Stimulated activated CD8-positive, alpha-beta memory T cell treated with anti-CD3 and anti-CD28 coated beads, Interleukin-7, amount 100 ng/mL, for 48 hours (primary cell): Measurements from ENCODE around the gene LRTM1.

Experiments
- DNase-seq, 2 donors: peaks; one replicate each; pipeline ENCODE4 v3.0.0-alpha.2; 2020; ENCODE audit warnings: low read depth in 1 of 2; ENCODE audit errors: extremely low read depth in 1 of 2

LRTM1 gene

GRCh38 chr3:54928046-54928770, at the start of gene LRTM1:
Gene LRTM1, minus strand, starts transcription at chr3:54928059. Its CDS starts 148 bp downstream, at chr3:54927911.
- DNase-seq: no peak

- DNase-seq: no peak
Observed at GRCh38 chr3:54977439-54977838, 49.6 kb upstream of the LRTM1 start.

GRCh38 chr3:54970895-54971294, 43.0 kb upstream of the LRTM1 start:
- no peak for DNase-seq

GRCh38 chr3:54969652-54970051, 41.8 kb upstream of the LRTM1 start:
- no peak for DNase-seq

GRCh38 chr3:54968546-54969172, 40.8 kb upstream of the LRTM1 start:
- DNase-seq: no peak

GRCh38 chr3:54967731-54968161, 39.9 kb upstream of the LRTM1 start:
- DNase-seq: no peak

- DNase-seq: no peak
Observed at GRCh38 chr3:54966979-54967378, 39.1 kb upstream of the LRTM1 start.

- no peak for DNase-seq
Observed at GRCh38 chr3:54965746-54966145, 37.9 kb upstream of the LRTM1 start.

- no peak for DNase-seq
Observed at GRCh38 chr3:54964081-54964480, 36.2 kb upstream of the LRTM1 start.

- no peak for DNase-seq
Observed at GRCh38 chr3:54963641-54964040, 35.8 kb upstream of the LRTM1 start.

- DNase-seq: no peak
Observed at GRCh38 chr3:54962200-54962599, 34.3 kb upstream of the LRTM1 start.

GRCh38 chr3:54960701-54961100, 32.8 kb upstream of the LRTM1 start:
- no peak for DNase-seq

GRCh38 chr3:54960082-54960481, 32.2 kb upstream of the LRTM1 start:
- no peak for DNase-seq

GRCh38 chr3:54957711-54958110, 29.9 kb upstream of the LRTM1 start:
- DNase-seq: no peak

- DNase-seq: no peak
Observed at GRCh38 chr3:54955941-54956340, 28.1 kb upstream of the LRTM1 start.

- DNase-seq: no peak
Observed at GRCh38 chr3:54955496-54955895, 27.6 kb upstream of the LRTM1 start.

- no peak for DNase-seq
Observed at GRCh38 chr3:54954521-54954920, 26.7 kb upstream of the LRTM1 start.

GRCh38 chr3:54954022-54954421, 26.2 kb upstream of the LRTM1 start:
- no peak for DNase-seq

GRCh38 chr3:54951405-54951804, 23.5 kb upstream of the LRTM1 start:
- no peak for DNase-seq

GRCh38 chr3:54950391-54951003, 22.6 kb upstream of the LRTM1 start:
- DNase-seq: no peak

GRCh38 chr3:54949491-54950044, 21.7 kb upstream of the LRTM1 start:
- no peak for DNase-seq
